ENCODE measurements around the gene EEFSEC.

EEFSEC gene

DNA sequence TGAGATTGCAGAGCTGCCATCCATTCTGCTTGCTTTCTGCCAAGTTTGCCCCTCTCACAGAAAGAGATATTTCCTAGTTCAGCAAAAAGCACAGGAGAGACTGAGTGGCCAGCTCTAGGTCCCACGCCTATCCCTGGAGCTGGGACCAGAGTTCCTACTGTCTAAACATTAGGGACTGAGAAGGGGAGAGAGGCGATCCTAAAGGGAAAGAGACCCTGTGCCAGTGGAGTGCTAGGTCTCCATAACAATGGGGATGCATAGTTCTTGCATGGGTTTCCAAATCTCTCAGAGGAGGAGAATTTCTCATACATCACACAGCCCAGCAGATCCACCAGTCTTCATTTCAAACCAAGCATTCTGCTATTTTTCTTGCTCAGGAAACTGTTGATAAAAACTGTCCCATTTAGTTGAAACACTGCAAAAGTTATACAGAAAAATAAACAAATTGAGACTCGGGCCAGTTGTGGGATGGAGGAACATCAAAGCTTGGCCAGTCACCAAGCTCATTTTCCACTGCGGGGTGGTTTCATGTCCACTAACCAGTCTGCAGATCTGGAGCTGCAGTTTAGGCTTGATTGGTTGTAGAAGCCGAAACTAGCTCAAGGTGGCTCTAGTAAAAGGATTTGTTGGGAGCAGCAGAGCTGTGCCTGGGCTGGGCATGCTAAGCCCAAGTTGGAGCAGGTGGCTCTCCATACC, 62.7 kb downstream of the EEFSEC start:
- no peak for DNase-seq (ENCODE audit: low read depth in 2 of 3, low spot score in 1 of 3)

- no peak for DNase-seq (ENCODE audit: low read depth in 2 of 3, low spot score in 1 of 3)
These were observed 64.6 kb downstream of the EEFSEC start for GRCh38 chr3:128217702-128218547.

- no peak for DNase-seq (ENCODE audit: low read depth in 2 of 3, low spot score in 1 of 3)
These were observed 65.4 kb downstream of the EEFSEC start for GRCh38 chr3:128218548-128219257.

- DNase-seq (ENCODE audit: low read depth in 2 of 3, low spot score in 1 of 3) = no peak
These were observed 68.0 kb downstream of the EEFSEC start for GRCh38 chr3:128221328-128221727.

DNA sequence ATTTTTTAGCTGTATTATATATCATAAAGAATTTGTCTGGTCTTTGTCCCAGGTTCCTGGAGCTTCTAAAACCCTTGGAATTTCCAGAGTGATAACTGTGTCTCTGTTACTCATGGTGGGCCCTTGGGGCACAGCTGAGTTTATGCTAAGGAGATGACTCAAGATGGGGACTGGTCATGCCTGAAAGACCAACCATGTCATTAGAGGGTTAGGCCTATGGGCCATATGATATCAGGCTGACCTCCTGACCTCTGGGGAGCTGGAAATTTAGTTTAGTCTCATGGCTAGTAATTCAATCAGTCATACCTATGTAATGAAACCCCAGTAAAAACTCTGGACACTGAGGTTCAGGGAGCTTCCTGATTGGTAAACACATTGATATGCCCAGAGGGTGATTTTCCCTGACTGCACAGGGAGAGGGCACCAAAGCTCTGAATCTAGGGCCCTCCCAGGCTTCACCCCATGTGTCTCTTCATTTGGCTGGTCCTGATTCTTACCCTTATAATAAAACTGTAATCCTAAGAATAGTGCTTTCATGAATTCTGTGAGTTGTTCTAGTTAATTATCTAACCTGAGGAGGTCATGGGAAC, 69.6 kb downstream of the EEFSEC start:
- DNase-seq (ENCODE audit: low read depth in 2 of 3, low spot score in 1 of 3) = no peak

GRCh38 chr3:128226186-128226725, 73.0 kb downstream of the EEFSEC start:
- no peak for DNase-seq (ENCODE audit: low read depth in 2 of 3, low spot score in 1 of 3)

DNA sequence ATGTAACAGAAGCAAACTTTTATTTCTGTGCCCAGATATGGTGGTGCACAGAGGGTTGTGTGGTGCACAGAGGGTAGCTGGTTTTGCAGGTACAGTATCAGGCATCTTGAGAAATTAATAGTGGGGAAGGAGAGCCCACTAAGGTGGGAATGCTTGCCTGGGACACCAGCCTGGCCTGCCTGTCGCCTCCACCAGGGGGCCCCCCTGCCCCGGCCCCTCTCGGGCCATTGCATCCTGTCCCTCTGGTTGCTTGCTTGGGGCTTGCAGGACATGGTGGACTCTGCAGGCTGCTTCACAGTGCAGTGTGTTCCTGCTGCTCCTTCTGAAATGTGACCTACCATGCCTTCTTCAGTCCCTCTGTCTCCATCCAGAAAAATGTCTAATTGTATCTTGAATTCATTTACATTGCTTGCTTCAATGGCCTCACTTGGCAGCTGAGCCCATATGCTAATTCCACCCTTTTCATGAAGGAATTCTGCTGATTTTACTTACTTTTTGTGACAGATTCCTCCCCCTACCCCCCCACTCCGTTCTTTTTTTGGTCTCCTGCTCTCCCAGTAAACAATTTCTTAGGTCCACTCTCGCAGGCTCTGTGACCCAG, 73.6 kb downstream of the EEFSEC start:
- DNase-seq (ENCODE audit: low read depth in 2 of 3, low spot score in 1 of 3) = peak in 1 of 3 donors; percentile 8

- DNase-seq (ENCODE audit: low read depth in 2 of 3, low spot score in 1 of 3) = no peak
These were observed 74.2 kb downstream of the EEFSEC start for GRCh38 chr3:128227507-128227906.

DNA sequence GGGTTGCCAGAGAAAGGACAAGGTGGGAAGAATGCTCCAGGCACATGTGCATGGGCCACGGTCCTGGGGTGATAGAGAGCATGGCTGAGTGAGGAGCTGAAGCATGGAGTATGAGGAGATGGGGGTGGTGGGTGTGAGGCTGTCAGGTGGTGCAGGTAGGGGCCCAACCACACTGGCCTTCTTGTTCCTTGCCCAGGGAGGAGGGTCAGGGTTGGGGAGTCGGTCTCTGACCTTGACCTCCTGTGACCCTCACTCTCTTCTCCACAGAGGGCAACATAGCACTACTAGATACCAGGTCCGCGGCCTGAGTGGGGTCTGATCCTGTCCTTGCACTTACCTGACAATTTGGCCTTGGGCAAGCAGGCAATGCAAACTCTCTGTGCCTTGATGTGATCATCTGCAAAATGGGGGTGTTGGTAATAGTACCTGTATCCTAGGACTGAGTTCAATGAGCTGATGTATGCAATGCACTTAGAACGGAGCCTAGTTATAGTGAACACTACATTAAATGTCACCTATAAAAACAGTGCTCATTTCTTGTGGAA, 75.2 kb downstream of the EEFSEC start:
- no peak for DNase-seq (ENCODE audit: low read depth in 2 of 3, low spot score in 1 of 3)

DNA sequence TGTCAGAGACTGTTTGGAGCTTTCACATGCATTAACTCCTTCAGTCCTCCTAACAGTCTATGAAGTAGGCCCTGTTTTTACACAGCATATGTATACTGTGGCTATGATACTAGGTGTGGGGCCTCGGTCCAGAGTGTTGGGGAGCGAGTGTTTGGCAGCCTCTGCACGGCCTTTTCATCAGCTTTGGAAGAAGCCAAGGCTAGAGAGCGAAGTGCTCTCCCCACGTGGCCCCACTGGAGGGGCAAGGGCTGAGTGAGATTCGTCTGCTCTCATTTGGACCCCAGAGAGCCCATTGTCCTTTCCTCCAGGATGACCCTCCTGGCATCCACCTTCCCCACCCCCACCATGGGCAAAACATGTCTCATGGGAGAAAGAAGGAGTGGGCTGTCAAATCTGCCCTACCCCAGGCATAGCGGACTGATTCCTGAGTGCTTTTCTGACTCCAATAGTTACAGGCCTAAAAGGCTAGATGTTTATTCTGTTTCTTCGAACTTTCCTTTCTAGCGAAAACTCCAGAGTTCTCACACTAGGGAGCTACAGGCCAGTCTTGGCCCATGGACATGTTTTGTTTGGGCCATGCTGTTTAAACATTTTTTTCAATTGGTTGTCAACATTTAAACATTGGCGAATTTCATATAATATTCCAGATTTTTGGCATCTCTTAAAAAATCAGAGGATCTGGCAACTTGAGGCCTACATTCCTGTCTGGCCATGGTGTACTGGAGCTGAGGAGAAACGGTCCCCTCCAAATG, 76.0 kb downstream of the EEFSEC start:
- no peak for DNase-seq (ENCODE audit: low read depth in 2 of 3, low spot score in 1 of 3)

DNA sequence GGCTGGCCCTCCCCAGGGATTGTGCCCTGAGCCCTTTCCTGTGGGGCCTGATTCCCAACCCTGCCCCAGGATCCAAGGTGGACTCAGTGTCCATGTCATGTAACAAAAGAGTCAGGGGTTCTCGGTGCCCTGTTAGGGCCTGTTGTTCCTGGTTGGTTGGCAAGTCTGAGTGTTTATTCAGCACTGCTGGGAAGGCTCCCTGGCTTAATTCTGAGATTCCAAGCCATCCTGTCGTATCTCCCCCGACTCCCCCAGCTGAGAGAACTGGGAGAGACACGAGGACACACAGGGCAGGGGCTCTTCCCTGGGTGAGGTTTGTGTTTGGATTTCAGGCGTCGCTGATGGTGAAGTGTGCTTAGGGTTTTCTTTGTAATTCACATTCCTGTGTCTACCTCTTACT, 78.3 kb downstream of the EEFSEC start:
- no peak for DNase-seq (ENCODE audit: low read depth in 2 of 3, low spot score in 1 of 3)

GRCh38 chr3:128232376-128233178, 79.3 kb downstream of the EEFSEC start:
- DNase-seq (ENCODE audit: low read depth in 2 of 3, low spot score in 1 of 3) = no peak

DNA sequence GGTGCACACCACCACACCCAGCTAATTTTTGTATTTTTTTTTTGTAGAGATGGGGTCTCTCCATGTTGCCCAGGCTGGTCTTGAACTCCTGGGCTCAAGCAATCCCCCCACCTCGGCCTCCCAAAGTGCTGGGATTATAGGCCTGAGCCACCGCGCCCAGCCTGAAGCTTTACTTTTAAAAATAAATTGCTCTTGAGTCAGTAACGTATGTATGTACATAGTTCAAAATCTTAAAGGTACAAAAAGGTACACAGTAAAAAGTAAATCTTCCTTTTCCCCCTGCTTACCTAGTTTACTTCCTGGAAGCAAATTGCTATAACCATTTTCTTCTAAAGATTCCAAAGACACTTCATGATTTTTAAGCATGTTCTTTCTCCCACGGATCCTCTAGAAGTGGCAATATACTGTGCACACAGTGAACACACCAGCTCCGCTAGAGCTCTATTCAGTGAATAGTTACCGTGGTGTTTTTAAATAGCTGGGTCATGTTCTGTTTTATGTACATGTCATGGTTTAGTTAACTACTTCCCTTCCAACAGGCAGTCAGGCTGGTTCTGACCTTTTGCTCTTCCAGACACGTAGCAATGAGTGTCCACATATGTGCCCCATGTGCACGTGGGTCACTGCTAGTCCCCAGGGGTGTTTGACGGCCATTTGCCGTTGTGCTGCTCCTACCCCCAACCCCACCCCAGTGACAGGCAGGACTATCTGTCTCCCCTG, 82.1 kb downstream of the EEFSEC start:
- no peak for DNase-seq (ENCODE audit: low read depth in 2 of 3, low spot score in 1 of 3)

DNA sequence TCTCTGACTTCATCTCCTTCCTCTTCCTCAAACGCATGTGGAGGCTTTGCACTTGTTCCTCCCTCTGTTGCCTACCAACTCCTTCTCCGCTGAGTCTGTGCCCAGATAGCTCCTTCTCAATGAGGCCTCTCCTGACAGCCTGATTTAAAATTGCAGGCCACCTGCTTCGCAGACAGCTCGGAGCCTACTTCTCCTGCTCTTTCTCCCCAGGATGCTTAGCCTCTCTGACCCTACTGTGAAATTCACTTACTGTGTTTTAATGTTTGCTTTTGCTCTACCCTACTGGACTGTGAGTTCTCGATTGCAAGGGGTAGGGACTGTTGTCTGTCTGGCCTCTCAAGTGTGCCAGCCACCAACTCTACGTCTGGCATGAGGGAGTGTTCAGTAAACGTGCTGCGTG, 83.4 kb downstream of the EEFSEC start:
- DNase-seq (ENCODE audit: low read depth in 2 of 3, low spot score in 1 of 3) = no peak

- DNase-seq (ENCODE audit: low read depth in 2 of 3, low spot score in 1 of 3) = no peak
These were observed 84.3 kb downstream of the EEFSEC start for GRCh38 chr3:128237348-128238183.

- DNase-seq (ENCODE audit: low read depth in 2 of 3, low spot score in 1 of 3) = no peak
These were observed 84.9 kb downstream of the EEFSEC start for GRCh38 chr3:128238184-128238489.

DNA sequence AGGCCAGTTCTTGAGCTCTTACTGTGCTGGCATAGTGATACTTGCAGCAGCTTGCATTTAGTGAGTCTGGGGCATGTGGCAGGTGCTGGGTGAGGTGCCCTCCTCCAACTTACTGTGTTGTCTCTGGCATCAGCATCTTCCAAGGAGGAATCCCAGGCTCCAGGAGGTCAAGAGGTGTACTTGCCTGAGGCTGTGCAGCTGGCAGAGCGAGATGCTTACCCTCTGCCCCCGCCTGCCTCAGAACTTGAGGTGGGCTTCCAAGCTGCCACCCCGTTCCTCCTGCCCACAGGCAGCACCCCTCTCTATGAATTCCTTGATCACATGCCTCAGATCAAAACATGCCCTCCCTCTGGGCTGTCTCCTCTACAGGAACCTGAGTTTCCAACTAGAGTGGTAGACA, 86.0 kb downstream of the EEFSEC start:
- DNase-seq (ENCODE audit: low read depth in 2 of 3, low spot score in 1 of 3) = no peak

DNA sequence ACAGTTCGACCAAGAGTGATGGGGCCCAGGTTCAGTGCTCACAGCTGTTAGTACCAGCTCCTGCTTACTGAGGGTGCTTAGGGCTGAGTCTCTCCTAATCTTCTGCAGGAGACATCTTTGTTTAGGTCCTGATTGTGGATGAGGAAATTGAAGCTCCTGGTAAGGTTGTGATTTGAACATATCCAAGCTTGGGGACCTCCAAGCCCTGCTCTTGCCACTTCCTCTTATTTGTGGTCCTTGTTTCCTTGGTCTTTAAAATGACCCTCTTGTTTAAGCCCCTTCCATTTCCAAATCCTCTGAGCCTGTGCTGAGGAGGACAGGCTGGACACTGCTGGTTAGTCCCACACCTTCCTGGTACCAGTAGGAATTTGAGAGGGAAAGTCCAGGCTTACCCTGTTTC, 87.0 kb downstream of the EEFSEC start:
- no peak for DNase-seq (ENCODE audit: low read depth in 2 of 3, low spot score in 1 of 3)
